Fibroblast of pulmonary artery (primary cell): Measurements from ENCODE around the gene DOCK4.

Experiments
- DNase-seq: peaks from one replicate; pipeline ENCODE4 v3.0.0-alpha.2; 2010; ENCODE audit warnings: low read depth
- H3K4me3 ChIP-seq: replicated peaks from 2 replicates; pipeline ENCODE4 v1.5.1; 2011; ENCODE audit warnings: low read depth, mild to moderate bottlenecking, control low read depth, low read length, moderate library complexity
- CTCF ChIP-seq: IDR thresholded peaks from 2 replicates; pipeline ENCODE4 v1.5.1; 2011; ENCODE audit warnings: mild to moderate bottlenecking, control low read depth, low read length, inconsistent platforms; ENCODE audit errors: missing control alignments

Gene DOCK4

GRCh38 chr7:112201839-112202238, 4.4 kb downstream of the DOCK4 start:
- no peak for DNase-seq
- TF ChIP-seq CTCF, result no peak
- H3K4me3 ChIP-seq, result no peak overlapping the region

- no peak overlapping the region for H3K4me3 ChIP-seq
- TF ChIP-seq CTCF, result no peak
- peak; percentile 58 for DNase-seq
Measured at GRCh38 chr7:112201411-112201810, 4.8 kb downstream of the DOCK4 start.

- no peak for TF ChIP-seq CTCF
- DNase-seq, result no peak
- H3K4me3 ChIP-seq, result no peak overlapping the region
Measured at GRCh38 chr7:112199672-112200071, 6.5 kb downstream of the DOCK4 start.

- DNase-seq, result peak; percentile 65
- no peak for TF ChIP-seq CTCF
Measured at GRCh38 chr7:112199035-112199655, 7.1 kb downstream of the DOCK4 start.

GRCh38 chr7:112197322-112197721, 8.9 kb downstream of the DOCK4 start:
- TF ChIP-seq CTCF, result no peak
- no peak overlapping the region for H3K4me3 ChIP-seq
- DNase-seq, result no peak

More at GRCh38 chr7:112199035-112199655, 7.1 kb downstream of the DOCK4 start:
- no peak overlapping the region for H3K4me3 ChIP-seq

- TF ChIP-seq CTCF, result no peak
- H3K4me3 ChIP-seq, result no peak overlapping the region
- no peak for DNase-seq
Measured at GRCh38 chr7:112195717-112196116, 10.5 kb downstream of the DOCK4 start.

- DNase-seq, result no peak
- no peak for TF ChIP-seq CTCF
- no peak overlapping the region for H3K4me3 ChIP-seq
Measured at GRCh38 chr7:112193915-112194502, 12.2 kb downstream of the DOCK4 start.
